Small intestine (tissue), 16 donors: ENCODE measurements around the gene DENND6A. TPM values are rescaled to one million over a fixed set of nuclear protein-coding genes. Genes with fewer than 3 reads are reported as not detected.

Experiments
- DNase-seq, 2 donors: peaks; one replicate each; pipeline versions ENCODE4 v3.0.0 to v3.0.0-alpha.2; 2013
- FAIRE-seq: peaks from 2 replicates; lab custom pipeline; 2012; peaks lifted over from hg19 to GRCh38; lab: Jason Lieb, UNC
- H3K27ac ChIP-seq, 3 donors: one replicate each; pipeline ENCODE4 v1.5.1; 2013; ENCODE audit warnings: low read length in 2 of 3, mild to moderate bottlenecking in 2 of 3, control low read depth in 1 of 3, inconsistent platforms in 1 of 3, low read depth in 1 of 3, moderate library complexity in 1 of 3
- H3K27me3 ChIP-seq, 3 donors: one replicate each; pipeline ENCODE4 v1.6.1; 2013; ENCODE audit warnings: low read length in 3 of 3, inconsistent platforms in 1 of 3; ENCODE audit not compliant: control insufficient read depth in 3 of 3, insufficient read depth in 3 of 3
- H3K36me3 ChIP-seq, 3 donors: one replicate each; pipeline ENCODE4 v1.6.1; 2013; ENCODE audit warnings: low read length in 3 of 3, inconsistent platforms in 1 of 3, low read depth in 1 of 3, mild to moderate bottlenecking in 1 of 3, moderate library complexity in 1 of 3; ENCODE audit not compliant: control insufficient read depth in 3 of 3, insufficient read depth in 2 of 3
- H3K4me1 ChIP-seq, 3 donors: one replicate each; pipeline ENCODE4 v1.6.1; 2013; ENCODE audit warnings: low read length in 2 of 3, inconsistent platforms in 1 of 3, low read depth in 1 of 3, mild to moderate bottlenecking in 1 of 3, moderate library complexity in 1 of 3; ENCODE audit not compliant: control insufficient read depth in 3 of 3, insufficient read depth in 2 of 3
- H3K4me3 ChIP-seq, 3 donors: one replicate each; pipeline ENCODE4 v1.5.1; 2013; ENCODE audit warnings: low read length in 3 of 3, control low read depth in 1 of 3, inconsistent platforms in 1 of 3, low read depth in 1 of 3, mild to moderate bottlenecking in 1 of 3, moderate library complexity in 1 of 3
- H3K9me3 ChIP-seq, 2 donors: one replicate each; pipeline ENCODE4 v1.6.1; 2013; ENCODE audit warnings: low read depth in 1 of 2, low read length in 1 of 2; ENCODE audit not compliant: control insufficient read depth in 2 of 2, insufficient read depth in 1 of 2
- WGBS, 3 donors: extraction: QIAGEN DNeasy Blood & Tissue Kit; methylation state at CpG; one replicate each; pipeline ENCODE4 v1.1.7; 2013; 5-methylcytosine and 5-hydroxymethylcytosine counted together
- long read RNA-seq, 10 donors: transcript quantifications; one replicate each; lab custom pipeline, GENCODE V29; 2026
- polyA plus RNA-seq, 4 donors: library from polyadenylated mRNA; stranded (reverse) in 3 of 4; unstranded in 1 of 4; fragments of 200-250 nt in 3 of 4; fragments of 120-200 nt in 1 of 4; gene quantifications; one replicate each; pipeline versions ENCODE4 v1.2.1 to v1.2.3, GENCODE V29; 2013
- donor health status: healthy with polysubstance abuse.
- donor health status: control.
- donor health status: control.
- donor health status: Bipolar disorder and iron deficiency.
- donor health status: healthy.

DENND6A gene, protein sequence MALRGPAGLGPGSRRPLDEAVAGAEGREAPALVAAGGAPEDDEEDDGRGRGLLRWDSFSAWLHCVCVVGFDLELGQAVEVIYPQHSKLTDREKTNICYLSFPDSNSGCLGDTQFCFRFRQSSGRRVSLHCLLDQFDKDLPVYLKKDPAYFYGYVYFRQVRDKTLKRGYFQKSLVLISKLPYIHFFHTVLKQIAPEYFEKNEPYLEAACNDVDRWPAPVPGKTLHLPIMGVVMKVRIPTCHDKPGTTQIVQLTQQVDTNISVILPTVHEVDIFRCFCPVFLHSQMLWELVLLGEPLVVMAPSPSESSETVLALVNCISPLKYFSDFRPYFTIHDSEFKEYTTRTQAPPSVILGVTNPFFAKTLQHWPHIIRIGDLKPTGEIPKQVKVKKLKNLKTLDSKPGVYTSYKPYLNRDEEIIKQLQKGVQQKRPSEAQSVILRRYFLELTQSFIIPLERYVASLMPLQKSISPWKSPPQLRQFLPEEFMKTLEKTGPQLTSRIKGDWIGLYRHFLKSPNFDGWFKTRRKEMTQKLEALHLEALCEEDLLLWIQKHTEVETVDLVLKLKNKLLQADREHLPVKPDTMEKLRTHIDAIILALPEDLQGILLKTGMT
- 10 to 100 TPM in 1 of 4 donors, 1 to 10 TPM in 3; 6.9 to 17.6 (median 7.8) TPM for polyA plus RNA-seq
- long read RNA-seq, donor 1 = 0 reads
- long read RNA-seq, donor 2 = 0 reads
- long read RNA-seq, donor 3 = 0 reads
- long read RNA-seq, donor 4 = 0 reads
- long read RNA-seq, donor 5 = 0 reads
- long read RNA-seq, donor 6 = 0 reads
- long read RNA-seq, donor 7 = 0 reads
- long read RNA-seq, donor 8 = 0 reads
- long read RNA-seq, donor 9 = 0 reads
- long read RNA-seq, donor 10, full-length matches to known transcripts = 2 of 2 reads
- long read RNA-seq, donor 10, partial matches to known transcripts = 0 of 2 reads
- long read RNA-seq, donor 10, other reads (novel, unspliced or antisense) = 0 of 2 reads

GRCh38 chr3:57692396-57693147 is at the start of gene DENND6A:
Gene DENND6A (minus strand): TSS chr3:57693077. CDS start chr3:57693018, 59 bp downstream.
- no peaks in the 10 kb centered on the region for H3K27me3 ChIP-seq
- 0 to 1% (median 0%) methylated on average over 34 to 71 of the region's 71 CpGs for WGBS, 3 donors
- FAIRE-seq (no peak), DNase-seq (peak; percentile 96 to 97)
- peak within 1 kb of the TSS; percentile 91 to 99 (median 97) for H3K27ac ChIP-seq
- H3K9me3 ChIP-seq = no peaks in the 10 kb centered on the region
- H3K4me3 ChIP-seq = peak within 1 kb of the TSS; percentile 80 to 93 (median 89)
- H3K4me1 ChIP-seq = peaks cover 0 to 9% (median 0%) of the 10 kb centered on the region in 3 donors
- no peaks in the 10 kb centered on the region for H3K36me3 ChIP-seq

GRCh38 chr3:57740027-57740426 is 47.1 kb upstream of the DENND6A start:
- H3K4me3 ChIP-seq = no peak overlapping the region
- no peaks in the 10 kb centered on the region for H3K4me1 ChIP-seq
- H3K27me3 ChIP-seq = no peaks in the 10 kb centered on the region
- DNase-seq (no peak), FAIRE-seq (no peak)
- no peaks in the 10 kb centered on the region for H3K9me3 ChIP-seq
- H3K27ac ChIP-seq = no peak overlapping the region
- no peaks in the 10 kb centered on the region for H3K36me3 ChIP-seq
- WGBS, 3 donors = 93 to 94% (median 93%) methylated on average over 5 of the region's 5 CpGs

GRCh38 chr3:57738391-57738790 is 45.5 kb upstream of the DENND6A start:
- no peak for DNase-seq
- no peaks in the 10 kb centered on the region for H3K27me3 ChIP-seq
- no peak for FAIRE-seq
- no peak overlapping the region for H3K27ac ChIP-seq
- H3K4me1 ChIP-seq = no peaks in the 10 kb centered on the region
- H3K4me3 ChIP-seq = no peak overlapping the region
- no peaks in the 10 kb centered on the region for H3K36me3 ChIP-seq
- H3K9me3 ChIP-seq = no peaks in the 10 kb centered on the region
- WGBS, 3 donors = 65 to 91% (median 74%) methylated on average over 5 of the region's 5 CpGs

DNA sequence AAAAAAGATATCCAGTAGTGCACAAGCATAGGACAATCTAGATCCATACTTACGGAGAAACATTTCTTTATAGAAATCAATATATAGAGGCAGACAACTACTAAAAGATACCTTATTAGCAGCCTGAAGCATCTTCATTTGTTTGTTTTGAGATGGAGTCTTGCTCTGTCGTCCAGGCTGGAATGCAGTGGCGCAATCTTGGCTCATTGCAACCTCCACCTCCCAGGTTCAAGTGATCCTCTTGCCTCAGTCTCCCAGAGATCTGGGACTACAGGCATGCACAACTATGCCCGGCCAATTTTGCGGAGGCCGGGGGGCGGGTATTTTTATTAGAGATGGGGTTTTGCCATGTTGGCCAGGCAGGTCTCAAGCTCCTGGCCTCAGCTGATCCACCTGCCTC is 45.0 kb upstream of the DENND6A start:
- DNase-seq = no peak
- no peaks in the 10 kb centered on the region for H3K36me3 ChIP-seq
- H3K27me3 ChIP-seq = no peaks in the 10 kb centered on the region
- H3K4me1 ChIP-seq = no peaks in the 10 kb centered on the region
- FAIRE-seq = no peak
- no peak overlapping the region for H3K4me3 ChIP-seq
- H3K9me3 ChIP-seq = no peaks in the 10 kb centered on the region
- 79 to 93% (median 83%) methylated on average over 7 of the region's 7 CpGs for WGBS, 3 donors
- no peak overlapping the region for H3K27ac ChIP-seq

- H3K4me1 ChIP-seq = no peaks in the 10 kb centered on the region
- 59 to 80% (median 77%) methylated on average over 2 of the region's 2 CpGs for WGBS, 3 donors
- DNase-seq (no peak), FAIRE-seq (no peak)
- no peaks in the 10 kb centered on the region for H3K27me3 ChIP-seq
- no peaks in the 10 kb centered on the region for H3K9me3 ChIP-seq
- no peak overlapping the region for H3K4me3 ChIP-seq
- no peak overlapping the region for H3K27ac ChIP-seq
- H3K36me3 ChIP-seq = no peaks in the 10 kb centered on the region
These were observed 42.5 kb upstream of the DENND6A start for GRCh38 chr3:57735405-57735804.

DNA sequence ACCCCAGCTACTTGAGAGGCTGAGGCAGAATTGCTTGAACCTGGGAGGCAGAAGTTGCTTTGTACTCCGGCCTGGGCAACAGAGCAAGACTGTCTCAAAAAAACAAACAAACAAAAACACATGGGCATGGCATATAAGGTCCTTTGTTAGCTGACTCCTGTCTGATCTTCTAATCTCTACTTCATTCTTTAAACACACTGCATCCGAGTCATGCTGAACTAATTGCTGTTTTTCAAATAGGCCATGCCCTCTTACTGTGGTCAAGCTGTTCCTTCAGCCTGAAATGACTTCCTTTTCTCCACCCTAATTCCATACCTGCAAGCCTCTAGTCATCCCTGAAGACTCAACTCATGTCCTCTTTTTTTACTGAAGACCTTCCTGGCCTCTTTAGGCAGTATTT is 40.9 kb upstream of the DENND6A start:
- no peak overlapping the region for H3K4me3 ChIP-seq
- H3K27me3 ChIP-seq = no peaks in the 10 kb centered on the region
- FAIRE-seq = no peak
- no peaks in the 10 kb centered on the region for H3K36me3 ChIP-seq
- H3K4me1 ChIP-seq = no peaks in the 10 kb centered on the region
- 67 to 87% (median 75%) methylated on average over 2 of the region's 2 CpGs for WGBS, 3 donors
- H3K9me3 ChIP-seq = no peaks in the 10 kb centered on the region
- H3K27ac ChIP-seq = no peak overlapping the region
- no peak for DNase-seq

GRCh38 chr3:57731311-57731710 is 38.4 kb upstream of the DENND6A start:
- no peaks in the 10 kb centered on the region for H3K9me3 ChIP-seq
- 83 to 98% (median 93%) methylated on average over 1 of the region's 1 CpG for WGBS, 3 donors
- FAIRE-seq (peak; percentile 33), DNase-seq (no peak)
- no peaks in the 10 kb centered on the region for H3K36me3 ChIP-seq
- no peaks in the 10 kb centered on the region for H3K27me3 ChIP-seq
- H3K4me3 ChIP-seq = no peak overlapping the region
- H3K27ac ChIP-seq = no peak overlapping the region
- no peaks in the 10 kb centered on the region for H3K4me1 ChIP-seq

GRCh38 chr3:57730682-57731081 is 37.8 kb upstream of the DENND6A start:
- Histone ChIP-seq H3K4me1 (no peaks in the 10 kb centered on the region), H3K27me3 (no peaks in the 10 kb centered on the region), H3K27ac (no peak overlapping the region), H3K36me3 (no peaks in the 10 kb centered on the region), H3K4me3 (no peak overlapping the region), H3K9me3 (no peaks in the 10 kb centered on the region)
- FAIRE-seq (no peak), DNase-seq (no peak)
- WGBS, 3 donors = 54 to 68% (median 58%) methylated on average over 3 of the region's 3 CpGs
